CD4-positive, alpha-beta T cell treated with Interleukin-4 for 4 hours (primary cell): ENCODE data around the gene FOS.

Experiments used
- DNase-seq: peaks from one replicate; pipeline ENCODE4 v3.0.0-alpha.2; 2020

FOS gene

GRCh38 chr14:75252254-75252837, 26.3 kb upstream of the FOS start:
- DNase-seq = no peak

- no peak for DNase-seq
These were observed 24.2 kb upstream of the FOS start for GRCh38 chr14:75254381-75254822.

GRCh38 chr14:75254901-75255584, 23.6 kb upstream of the FOS start:
- no peak for DNase-seq

GRCh38 chr14:75258079-75258802, 20.4 kb upstream of the FOS start:
- DNase-seq = no peak

- peak; percentile 100 for DNase-seq
These were observed 19.7 kb upstream of the FOS start for GRCh38 chr14:75258803-75259509.

GRCh38 chr14:75259510-75259855, 19.1 kb upstream of the FOS start:
- no peak for DNase-seq

- DNase-seq = peak; percentile 17
These were observed 18.4 kb upstream of the FOS start for GRCh38 chr14:75260025-75260763.

GRCh38 chr14:75261820-75262219, 16.8 kb upstream of the FOS start:
- DNase-seq = no peak

GRCh38 chr14:75262641-75263040, 16.0 kb upstream of the FOS start:
- DNase-seq = no peak

GRCh38 chr14:75264036-75264435, 14.6 kb upstream of the FOS start:
- DNase-seq = no peak

GRCh38 chr14:75267141-75267721, 11.4 kb upstream of the FOS start:
- no peak for DNase-seq

- DNase-seq = no peak
These were observed 9.7 kb upstream of the FOS start for GRCh38 chr14:75268633-75269550.

- no peak for DNase-seq
These were observed 7.1 kb upstream of the FOS start for GRCh38 chr14:75271514-75271913.

- DNase-seq = no peak
These were observed 5.2 kb upstream of the FOS start for GRCh38 chr14:75273272-75274049.

- no peak for DNase-seq
These were observed 4.4 kb upstream of the FOS start for GRCh38 chr14:75274050-75274898.

- peak; percentile 87 for DNase-seq
These were observed 3.6 kb upstream of the FOS start for GRCh38 chr14:75274899-75275569.

- DNase-seq = no peak
These were observed 3.0 kb upstream of the FOS start for GRCh38 chr14:75275598-75275997.

- DNase-seq = peak; percentile 84
These were observed 1.4 kb upstream of the FOS start for GRCh38 chr14:75277008-75277814.
